Neutrophil (primary cell): Measurements from ENCODE around the gene TEX26.

Source experiments
- H3K27ac ChIP-seq: fragments of 200-600 bp; sonication (generic); 2 replicates; pipeline ENCODE4 v1.5.1; 2016; ENCODE audit warnings: mild to moderate bottlenecking, moderate library complexity
- H3K27me3 ChIP-seq: fragments of 200-600 bp; sonication (generic); 2 replicates; pipeline ENCODE4 v1.6.0; 2016; ENCODE audit warnings: mild to moderate bottlenecking
- H3K36me3 ChIP-seq: fragments of 200-600 bp; sonication (generic); 2 replicates; pipeline ENCODE4 v1.5.1; 2017
- H3K4me1 ChIP-seq, 2 experiments: fragments of 200-600 bp in 1 of 2; sonication (generic) in 1 of 2; 1 replicate in 1 of 2; 2 replicates in 1 of 2; pipeline versions ENCODE4 v1.5.1 to v1.6.1; 2013 to 2016; ENCODE audit warnings: low read depth in 1 of 2, low read length in 1 of 2, mild to moderate bottlenecking in 1 of 2, moderate library complexity in 1 of 2; ENCODE audit not compliant: control insufficient read depth in 1 of 2, insufficient read depth in 1 of 2
- H3K4me3 ChIP-seq, 2 experiments: fragments of 200-600 bp in 1 of 2; sonication (generic) in 1 of 2; 1 replicate in 1 of 2; 2 replicates in 1 of 2; pipeline ENCODE4 v1.5.1; 2013 to 2016; ENCODE audit warnings: low read depth in 1 of 2, low read length in 1 of 2, mild to moderate bottlenecking in 1 of 2, moderate library complexity in 1 of 2
- H3K9me3 ChIP-seq: fragments of 200-600 bp; sonication (generic); 2 replicates; pipeline ENCODE4 v1.5.1; 2016
- TF ChIP-seq, protein P1 (sequence below): fragments of 200-600 bp; sonication (generic); IDR thresholded peaks from 2 replicates; pipeline ENCODE4 v1.5.1; 2016; ENCODE audit warnings: antibody characterized with exemption

Gene TEX26

GRCh38 chr13:30968846-30969245 is 36.4 kb downstream of the TEX26 start:
- Histone ChIP-seq H3K4me1 (no peaks in the 10 kb centered on the region), H3K36me3 (no peaks in the 10 kb centered on the region), H3K27ac (no peak overlapping the region), H3K27me3 (peaks cover 53% of the 10 kb centered on the region), H3K9me3 (no peaks in the 10 kb centered on the region), H3K4me3 (no peak overlapping the region)
- TF ChIP-seq, protein P1, sequence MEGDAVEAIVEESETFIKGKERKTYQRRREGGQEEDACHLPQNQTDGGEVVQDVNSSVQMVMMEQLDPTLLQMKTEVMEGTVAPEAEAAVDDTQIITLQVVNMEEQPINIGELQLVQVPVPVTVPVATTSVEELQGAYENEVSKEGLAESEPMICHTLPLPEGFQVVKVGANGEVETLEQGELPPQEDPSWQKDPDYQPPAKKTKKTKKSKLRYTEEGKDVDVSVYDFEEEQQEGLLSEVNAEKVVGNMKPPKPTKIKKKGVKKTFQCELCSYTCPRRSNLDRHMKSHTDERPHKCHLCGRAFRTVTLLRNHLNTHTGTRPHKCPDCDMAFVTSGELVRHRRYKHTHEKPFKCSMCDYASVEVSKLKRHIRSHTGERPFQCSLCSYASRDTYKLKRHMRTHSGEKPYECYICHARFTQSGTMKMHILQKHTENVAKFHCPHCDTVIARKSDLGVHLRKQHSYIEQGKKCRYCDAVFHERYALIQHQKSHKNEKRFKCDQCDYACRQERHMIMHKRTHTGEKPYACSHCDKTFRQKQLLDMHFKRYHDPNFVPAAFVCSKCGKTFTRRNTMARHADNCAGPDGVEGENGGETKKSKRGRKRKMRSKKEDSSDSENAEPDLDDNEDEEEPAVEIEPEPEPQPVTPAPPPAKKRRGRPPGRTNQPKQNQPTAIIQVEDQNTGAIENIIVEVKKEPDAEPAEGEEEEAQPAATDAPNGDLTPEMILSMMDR, result no peak

DNA sequence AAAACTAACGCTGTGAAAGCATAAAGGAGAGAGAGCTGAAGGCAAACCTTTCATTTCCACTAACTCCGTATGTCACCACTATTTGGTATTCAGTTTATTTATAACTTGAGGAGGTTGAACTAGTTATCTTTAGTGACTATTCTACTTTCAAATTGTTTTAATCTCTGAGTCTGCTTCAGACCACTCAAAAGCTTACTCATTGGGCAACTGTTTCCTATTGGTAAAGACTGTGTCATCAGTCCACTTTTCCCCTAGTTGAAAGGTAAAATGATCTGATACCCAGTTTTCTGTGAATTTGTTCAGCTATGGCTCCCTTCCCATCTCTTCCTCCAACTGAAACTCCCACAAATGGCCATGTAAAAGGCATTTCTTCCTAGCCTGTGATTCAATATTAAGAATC is 39.1 kb downstream of the TEX26 start:
- Histone ChIP-seq H3K27ac (no peak overlapping the region), H3K36me3 (no peaks in the 10 kb centered on the region), H3K4me3 (no peak overlapping the region), H3K9me3 (no peaks in the 10 kb centered on the region), H3K27me3 (peaks cover 46% of the 10 kb centered on the region), H3K4me1 (no peaks in the 10 kb centered on the region)
- TF ChIP-seq, protein P1, result no peak

DNA sequence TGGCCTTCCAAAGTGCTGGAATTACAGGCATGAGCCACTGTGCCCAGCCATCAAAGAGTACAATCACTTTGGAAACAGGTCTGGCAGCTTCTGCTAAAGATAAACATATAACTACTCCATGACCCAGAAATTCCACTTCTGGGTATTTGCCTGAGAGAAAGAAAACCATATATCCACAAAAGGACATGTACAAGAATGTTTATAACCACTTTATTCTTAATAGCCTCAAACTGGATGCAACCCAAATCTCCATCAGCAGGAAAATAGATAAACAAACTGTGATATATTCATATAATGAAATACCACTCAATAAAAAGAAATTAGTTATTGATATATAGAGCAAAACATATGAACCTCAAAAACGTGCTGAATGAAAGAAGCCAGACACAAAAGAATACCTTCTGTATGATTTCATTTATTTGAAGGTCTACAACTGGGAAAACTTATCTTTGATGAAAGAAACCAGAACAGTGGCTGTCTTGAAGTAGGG is 40.5 kb downstream of the TEX26 start:
- TF ChIP-seq, protein P1, result no peak
- H3K36me3 ChIP-seq, result no peaks in the 10 kb centered on the region

DNA sequence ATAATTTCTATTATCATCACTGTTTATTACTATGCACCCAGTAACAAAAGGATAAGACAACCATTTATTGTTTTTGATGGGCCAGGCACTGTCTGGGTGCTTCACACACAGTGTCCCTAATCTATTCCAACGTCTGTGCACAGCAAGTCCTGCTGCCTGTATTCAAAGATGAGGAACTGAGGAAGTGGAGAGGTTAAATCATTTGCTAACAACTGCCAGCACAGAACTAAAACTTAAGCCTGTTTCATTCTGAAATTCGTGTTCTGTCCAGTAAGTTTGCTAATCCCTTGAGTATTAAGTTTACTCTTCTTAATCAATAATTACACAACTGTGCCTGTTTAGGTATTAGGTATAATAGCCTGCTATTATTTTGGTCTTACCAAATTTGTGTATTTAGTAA is 41.9 kb downstream of the TEX26 start:
- peaks cover 49% of the 10 kb centered on the region for H3K27me3 ChIP-seq
- no peak overlapping the region for H3K4me3 ChIP-seq
- H3K4me1 ChIP-seq, result no peaks in the 10 kb centered on the region
- H3K27ac ChIP-seq, result no peak overlapping the region
- H3K9me3 ChIP-seq, result no peaks in the 10 kb centered on the region
- H3K36me3 ChIP-seq, result no peaks in the 10 kb centered on the region
- TF ChIP-seq, protein P1, result no peak

More for the DNA sequence above, 40.5 kb downstream of the TEX26 start:
- H3K9me3 ChIP-seq, result no peaks in the 10 kb centered on the region
- no peaks in the 10 kb centered on the region for H3K4me1 ChIP-seq
- peaks cover 53% of the 10 kb centered on the region for H3K27me3 ChIP-seq
- no peak overlapping the region for H3K4me3 ChIP-seq
- H3K27ac ChIP-seq, result no peak overlapping the region

DNA sequence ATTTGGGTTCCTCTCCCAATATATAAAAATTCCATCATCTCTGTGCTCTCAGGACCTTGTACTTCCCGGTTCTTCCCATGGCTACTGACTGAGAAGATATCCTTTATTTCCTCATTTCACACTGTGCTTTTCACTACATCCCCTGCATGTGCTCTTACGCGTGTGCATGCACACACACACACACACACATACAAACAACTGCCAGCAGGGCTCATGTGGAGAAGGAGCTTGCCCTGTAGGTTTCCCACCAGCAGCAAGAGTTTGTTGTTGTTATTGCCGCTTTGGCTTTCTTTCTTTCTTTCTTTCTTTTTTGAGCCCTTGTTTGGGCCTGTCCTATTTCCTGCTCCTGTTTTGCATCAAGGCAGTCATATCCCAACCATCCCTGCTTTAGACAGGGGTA is 43.6 kb downstream of the TEX26 start:
- TF ChIP-seq, protein P1, result no peak
- H3K9me3 ChIP-seq, result no peaks in the 10 kb centered on the region
- peaks cover 44% of the 10 kb centered on the region for H3K27me3 ChIP-seq
- H3K36me3 ChIP-seq, result no peaks in the 10 kb centered on the region
- H3K4me3 ChIP-seq, result no peak overlapping the region
- no peaks in the 10 kb centered on the region for H3K4me1 ChIP-seq
- H3K27ac ChIP-seq, result no peak overlapping the region
